EH (cell line): ENCODE results near the gene APOBEC3G.
A peak's percentile ranks its signal among the peaks of the same experiment; 100 is the strongest.

ENCODE experiments used
- DNase-seq: peaks from one replicate; pipeline ENCODE4 v3.0.0-alpha.2; 2015; ENCODE audit warnings: low read depth

Gene APOBEC3G

GRCh38 chr22:39125622-39126021 lies 48.5 kb downstream of the APOBEC3G start:
- no peak for DNase-seq

- DNase-seq, result no peak
Observed at GRCh38 chr22:39128508-39128907, 51.4 kb downstream of the APOBEC3G start.

- DNase-seq, result no peak
Observed at GRCh38 chr22:39129081-39129480, 52.0 kb downstream of the APOBEC3G start.

- DNase-seq, result no peak
Observed at GRCh38 chr22:39129746-39130145, 52.7 kb downstream of the APOBEC3G start.

DNA sequence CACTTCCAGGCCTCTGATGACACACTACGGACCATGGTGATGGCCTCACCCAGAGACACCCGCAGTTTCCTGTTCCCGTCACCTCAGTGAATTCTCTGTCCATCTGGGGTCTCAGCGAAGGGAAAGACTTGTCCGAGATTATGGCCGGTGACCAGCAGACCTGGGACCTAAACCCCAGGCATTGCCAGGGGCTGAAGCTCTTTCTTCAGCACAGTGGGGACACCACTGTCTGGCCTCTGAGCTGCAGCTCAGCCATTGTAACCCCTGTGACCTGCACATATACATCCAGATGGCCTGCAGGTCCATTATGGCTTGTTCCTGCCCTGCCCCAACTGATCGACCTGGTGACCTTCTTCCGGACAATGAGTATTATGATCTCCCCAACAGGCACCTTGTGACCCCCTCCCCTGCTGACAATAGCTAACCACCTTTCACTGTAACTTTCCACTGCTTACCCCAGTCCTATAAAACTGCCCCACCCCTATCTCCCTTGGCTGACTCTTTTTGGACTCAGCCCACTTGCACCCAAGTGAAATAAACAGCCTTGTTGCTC lies 53.2 kb downstream of the APOBEC3G start:
- no peak for DNase-seq

DNA sequence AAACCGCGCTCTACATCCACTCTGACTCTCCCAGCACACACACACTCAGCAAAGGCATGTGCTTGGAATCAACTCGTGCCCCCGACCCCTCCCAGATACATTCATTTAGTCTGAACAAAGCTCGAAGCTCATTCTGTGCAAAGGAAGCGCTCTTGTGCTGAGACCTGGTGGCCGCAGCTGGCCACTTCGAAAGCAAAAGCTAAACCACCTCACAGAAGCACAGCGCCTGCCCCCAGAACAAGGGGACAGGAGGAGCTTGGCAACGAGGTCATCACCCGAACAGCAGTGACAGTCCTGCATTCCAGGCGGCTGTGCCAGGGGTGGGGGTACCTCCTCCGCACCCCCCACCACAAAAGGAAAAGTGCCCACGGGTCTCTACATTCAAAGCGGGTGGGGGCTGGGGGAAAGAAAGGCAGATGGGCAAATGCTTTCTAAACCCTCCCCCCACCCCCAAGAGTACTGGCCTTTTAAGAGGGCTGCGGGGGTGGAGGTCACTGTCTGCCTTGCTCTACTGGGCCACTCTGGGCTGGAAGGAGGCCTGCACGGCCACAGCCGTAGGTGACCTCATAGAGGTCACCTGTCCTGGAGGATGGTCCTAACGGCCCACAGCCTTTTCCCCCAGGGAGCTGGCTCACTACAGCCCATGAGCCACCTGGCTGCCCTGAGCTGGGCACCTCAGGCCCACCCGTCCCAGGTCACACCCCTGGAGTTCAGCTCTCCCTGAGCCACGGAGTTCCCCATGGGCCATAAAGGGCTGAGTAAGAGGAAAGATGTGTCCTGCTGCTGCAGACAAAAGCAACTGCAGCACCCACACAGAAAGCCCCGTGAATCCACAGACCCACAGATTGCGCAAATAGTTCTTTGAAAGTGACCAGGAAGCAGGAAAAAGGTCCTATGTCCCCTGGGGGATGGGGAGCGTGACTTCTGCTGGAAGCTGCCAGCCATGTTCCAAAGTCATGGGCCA lies 54.1 kb downstream of the APOBEC3G start:
- no peak for DNase-seq

- DNase-seq, result no peak
Observed at GRCh38 chr22:39132281-39132680, 55.2 kb downstream of the APOBEC3G start.

- DNase-seq, result no peak
Observed at GRCh38 chr22:39132871-39133524, 55.9 kb downstream of the APOBEC3G start.

GRCh38 chr22:39133871-39134270 lies 56.8 kb downstream of the APOBEC3G start:
- no peak for DNase-seq

DNA sequence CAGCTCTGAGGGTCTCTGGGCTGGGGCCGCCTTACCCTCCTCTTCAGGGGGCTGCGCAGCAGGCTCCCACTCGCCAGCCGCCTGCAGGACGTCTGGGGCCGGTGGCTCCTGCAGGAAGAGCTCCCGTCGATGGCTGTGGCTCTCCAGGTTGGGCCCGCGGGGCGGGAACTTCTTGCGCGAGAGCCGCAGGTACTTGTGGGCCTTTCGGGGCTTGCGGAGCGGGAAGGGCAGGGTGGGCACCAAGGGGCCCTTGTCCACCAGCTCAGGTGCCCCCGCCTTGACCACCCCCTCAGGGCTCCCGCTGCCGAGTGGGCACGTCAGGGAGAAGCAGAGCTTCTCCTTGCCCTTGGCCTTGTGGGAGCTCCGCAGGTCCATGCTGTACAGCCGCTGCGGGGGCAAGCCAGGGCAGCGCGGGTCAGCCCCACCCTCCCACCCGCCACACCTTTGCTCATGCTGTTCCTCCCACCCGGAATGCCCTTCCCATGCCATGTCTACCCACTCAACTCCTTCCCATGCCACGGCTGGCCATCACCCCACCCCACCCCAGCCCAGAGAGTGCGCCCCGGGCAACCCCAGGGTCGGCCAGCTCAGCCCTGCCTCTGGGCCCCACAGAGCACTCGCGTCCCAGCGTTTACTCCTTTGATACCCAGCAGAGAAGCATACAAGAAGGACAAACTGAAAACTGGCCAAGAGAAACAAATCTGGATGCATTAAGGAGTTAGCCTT lies 57.5 kb downstream of the APOBEC3G start:
- DNase-seq, result no peak

DNA sequence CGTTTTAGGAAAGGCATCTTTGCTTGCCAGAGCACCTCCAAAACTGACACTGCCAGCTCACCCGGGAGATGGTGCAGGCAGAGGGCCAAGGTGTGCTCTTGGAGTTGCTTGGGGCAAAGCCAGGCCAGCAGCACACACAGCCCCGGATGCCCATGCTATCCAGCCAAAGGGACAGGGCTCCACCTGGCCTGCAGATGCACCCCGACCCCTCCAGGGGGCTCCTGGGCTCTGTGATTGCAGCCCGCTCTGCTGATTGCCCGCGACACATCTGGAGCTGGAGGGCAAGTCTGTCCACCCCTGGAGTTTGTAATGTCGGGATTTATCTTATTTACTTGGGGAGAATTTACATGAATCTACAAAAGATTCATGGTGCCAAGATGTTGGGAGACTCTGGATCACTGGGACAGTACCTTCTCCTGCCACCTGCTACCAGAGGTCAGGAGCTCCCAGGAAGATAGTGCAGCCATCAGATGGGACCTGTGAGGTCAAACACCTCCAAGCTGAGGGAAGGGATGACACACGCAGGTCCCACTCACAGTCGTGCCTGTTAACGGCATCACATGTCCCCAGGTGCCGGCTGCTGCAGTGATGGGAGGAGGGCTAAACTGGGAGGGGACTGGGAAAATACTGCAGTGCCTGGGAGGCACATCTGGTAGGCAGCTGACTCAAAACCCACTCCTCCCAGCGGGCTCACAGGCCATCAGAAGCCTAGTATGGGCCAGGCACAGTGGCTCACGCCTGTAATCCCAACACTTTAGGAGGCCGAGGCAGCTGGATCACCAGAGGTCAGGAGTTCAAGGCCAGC lies 58.2 kb downstream of the APOBEC3G start:
- DNase-seq, result peak; percentile 50

GRCh38 chr22:39136317-39136716 lies 59.2 kb downstream of the APOBEC3G start:
- no peak for DNase-seq
